Measurements from ENCODE around the gene CNOT1.

The CNOT1 gene

GRCh38 chr16:58515871-58516767, 113.5 kb downstream of the CNOT1 start:
- DNase-seq = peak; percentile 25

- DNase-seq = peak; percentile 87
Measured at GRCh38 chr16:58515125-58515870, 114.3 kb downstream of the CNOT1 start, which contains the start of gene SETD6. SETD6 (plus strand) TSS chr16:58515517; CDS start chr16:58515538, 21 bp downstream.

GRCh38 chr16:58513874-58514273, 115.8 kb downstream of the CNOT1 start:
- DNase-seq = no peak

DNA sequence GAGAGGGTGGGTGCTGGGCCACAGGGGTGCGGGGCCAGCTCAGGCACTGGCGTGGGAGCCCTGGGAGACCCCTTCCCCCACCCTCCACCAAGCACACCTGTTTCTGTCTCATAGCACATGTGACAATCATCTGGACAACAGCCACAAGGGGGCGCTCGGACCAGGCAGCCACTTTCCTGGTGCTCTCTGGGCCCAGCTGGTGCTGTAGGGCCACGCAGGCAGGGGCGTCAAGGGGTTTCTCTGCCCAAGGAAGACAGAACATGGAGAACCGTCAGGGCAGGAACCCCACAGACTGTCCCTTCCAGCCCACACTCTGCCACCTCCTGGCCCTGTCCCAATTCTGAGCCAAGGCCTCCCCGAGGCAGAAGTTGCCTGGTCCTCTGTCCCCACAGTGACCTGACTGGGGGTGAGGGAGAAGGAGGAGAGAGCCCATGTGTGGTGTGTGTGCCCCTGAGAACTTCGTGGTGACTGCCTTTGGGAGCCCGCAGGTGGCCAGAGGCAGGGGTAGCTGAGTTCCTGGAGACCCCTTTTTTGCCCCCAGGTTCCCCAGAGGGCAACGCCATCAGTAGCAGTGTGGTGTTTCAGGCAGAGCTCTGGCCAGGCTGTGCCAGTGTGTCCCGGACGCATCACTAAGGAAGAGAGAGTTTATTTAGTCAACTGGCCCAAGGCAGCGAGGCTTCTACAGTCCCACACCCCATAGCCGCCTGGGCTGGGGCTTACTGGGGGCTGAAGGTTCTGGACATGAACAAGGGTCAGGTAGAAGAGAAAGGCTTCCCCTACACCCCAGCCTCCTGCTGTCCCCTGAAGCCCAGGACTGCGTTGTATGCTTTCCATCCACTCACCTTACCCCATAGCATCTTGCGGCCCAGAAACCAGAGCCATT, 117.5 kb downstream of the CNOT1 start:
- peak; percentile 67 for DNase-seq

DNA sequence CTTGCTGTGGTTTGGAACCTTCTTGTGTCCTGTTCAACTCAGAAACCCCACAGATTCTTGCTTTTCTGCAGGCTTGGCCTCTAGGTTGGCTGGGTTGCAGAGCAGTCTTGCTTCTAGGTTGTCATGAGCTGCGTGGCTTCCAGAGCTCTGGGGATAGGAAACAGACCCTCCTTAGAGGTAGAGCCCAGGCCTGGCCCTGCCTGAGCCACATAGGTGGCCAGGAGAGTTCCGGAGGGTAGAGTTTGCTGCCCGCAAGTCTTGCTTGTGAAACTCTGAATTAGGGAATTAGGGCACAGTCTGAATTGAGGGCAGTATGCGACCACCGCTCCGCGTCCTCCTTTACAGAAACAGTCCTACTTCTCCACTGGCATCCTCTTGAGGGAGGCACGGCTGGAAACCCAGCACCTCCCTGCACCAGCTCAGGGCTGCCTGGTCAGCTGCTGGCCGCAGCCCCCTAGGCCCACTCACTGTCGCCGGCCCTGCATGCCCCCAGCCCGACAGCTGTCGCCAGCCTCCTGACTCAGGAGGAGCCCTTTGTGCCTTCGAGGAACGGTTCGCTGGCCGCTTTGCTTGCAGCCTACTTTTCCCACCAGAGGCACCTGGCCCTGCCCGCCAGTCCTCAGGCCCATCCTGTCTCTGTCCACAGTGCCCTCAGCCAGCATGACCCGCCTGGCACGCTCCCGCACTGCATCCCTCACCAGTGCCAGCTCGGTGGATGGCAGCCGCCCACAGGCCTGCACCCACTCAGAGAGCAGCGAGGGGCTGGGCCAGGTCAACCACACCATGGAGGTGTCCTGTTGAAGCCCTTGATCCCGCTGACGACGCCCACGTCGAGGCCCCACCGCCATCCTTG, 118.6 kb downstream of the CNOT1 start:
- DNase-seq = no peak

DNA sequence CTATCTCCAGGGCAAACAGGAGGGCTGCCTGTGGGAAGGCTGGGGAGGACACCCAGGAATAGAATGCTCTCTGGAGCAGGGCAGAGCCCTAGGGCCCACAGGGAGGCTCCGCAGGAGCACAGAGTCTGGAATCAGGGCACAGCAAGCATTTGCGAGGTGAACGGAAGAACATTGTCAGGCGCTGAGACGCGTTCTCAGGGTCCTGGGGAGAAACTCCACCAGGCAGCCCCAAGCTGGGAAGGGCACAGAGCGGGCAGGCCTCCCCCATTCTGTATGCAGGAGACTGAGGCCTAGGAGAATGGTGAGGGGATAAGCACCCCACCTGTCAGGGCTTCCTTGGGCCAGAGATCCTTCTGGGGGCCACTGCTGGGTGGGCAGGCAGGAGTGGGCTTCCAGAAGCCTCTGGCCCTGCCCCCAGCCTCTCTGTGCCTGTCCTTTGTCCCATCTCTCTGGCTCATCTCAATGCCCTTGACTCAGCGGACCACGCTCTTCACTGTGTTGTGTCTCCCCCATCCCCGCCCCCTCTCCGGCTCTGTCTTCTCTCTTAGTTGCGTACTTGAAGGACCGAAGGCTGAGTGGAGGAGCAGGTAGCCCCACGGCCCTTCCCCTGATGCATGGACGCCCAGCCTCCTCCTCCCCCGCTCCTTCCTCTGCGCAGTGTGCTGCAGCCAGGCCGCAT, 119.4 kb downstream of the CNOT1 start:
- DNase-seq = no peak

GRCh38 chr16:58509256-58510096, 120.2 kb downstream of the CNOT1 start:
- no peak for DNase-seq

GRCh38 chr16:58508671-58509251, 120.9 kb downstream of the CNOT1 start:
- no peak for DNase-seq

DNA sequence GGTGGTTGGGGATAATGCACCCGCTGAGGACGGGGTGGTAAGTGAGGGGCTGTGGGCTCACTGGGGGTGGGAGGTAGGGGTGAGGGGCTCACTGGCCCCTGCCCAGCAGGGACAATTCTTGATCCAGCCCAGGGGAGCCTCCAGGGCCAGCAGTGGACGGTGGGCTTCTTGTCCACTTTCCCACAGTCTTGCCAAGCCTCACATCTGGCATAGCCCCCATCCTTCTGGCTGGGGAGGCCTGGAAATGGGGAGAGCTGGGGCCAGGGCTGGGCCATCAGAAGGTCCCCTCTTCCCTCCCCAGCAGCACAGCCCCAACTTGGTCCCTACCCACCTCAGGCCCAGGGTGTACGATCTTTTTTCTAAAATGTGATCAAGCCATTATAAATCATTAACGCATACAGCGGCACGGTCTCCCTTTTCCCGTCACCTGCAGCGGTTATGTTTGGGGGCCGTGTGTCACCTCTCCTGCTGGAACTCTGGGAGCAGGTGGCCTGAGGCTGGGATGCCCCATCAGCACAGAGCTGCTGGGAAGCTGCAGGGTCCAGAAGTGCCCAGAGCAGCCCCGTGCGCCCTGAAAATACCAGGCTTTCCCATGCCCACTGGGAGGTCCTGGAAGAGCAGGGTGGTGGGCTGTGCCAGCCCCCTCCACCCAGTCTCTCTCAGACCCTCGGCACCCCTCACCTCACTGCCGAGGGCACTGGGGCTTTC, 121.5 kb downstream of the CNOT1 start:
- DNase-seq = no peak

DNA sequence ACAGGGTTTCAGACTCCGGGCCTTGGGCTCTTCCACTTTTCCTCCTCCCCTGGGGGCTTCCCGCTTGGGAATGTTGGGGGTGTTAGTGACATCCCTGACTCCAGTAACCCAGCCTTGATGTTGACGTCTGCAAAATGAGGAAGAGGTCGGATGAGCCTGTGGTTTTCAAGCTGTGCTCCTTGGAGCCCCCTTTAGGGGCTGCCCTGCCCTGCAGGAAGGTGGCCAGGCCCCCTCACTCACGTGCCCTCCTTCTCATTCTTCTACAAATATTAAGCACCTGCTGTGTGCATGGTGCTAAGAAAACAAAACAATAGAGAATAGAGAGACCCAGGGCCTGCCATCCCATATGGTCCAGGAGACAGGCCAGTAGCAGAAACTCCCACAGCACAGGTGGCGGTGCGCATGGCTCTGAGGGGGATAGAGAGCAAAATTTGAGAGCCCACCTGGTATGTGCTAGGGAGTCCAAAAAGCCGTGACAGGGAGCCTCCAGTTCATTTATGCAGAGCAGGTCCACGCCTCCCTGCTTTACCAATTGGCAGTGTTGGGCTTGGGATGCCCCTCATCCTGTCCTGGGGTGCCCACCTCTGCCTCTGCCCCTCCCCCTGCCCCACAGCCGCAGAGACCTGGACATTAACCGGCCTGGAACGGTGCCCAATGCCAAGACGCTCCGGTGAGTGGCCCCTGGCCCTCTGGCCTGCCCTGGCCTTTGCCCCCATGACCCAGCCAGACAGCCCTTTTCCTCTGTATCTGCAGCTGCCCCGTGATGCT, 122.2 kb downstream of the CNOT1 start:
- DNase-seq = peak; percentile 27

DNA sequence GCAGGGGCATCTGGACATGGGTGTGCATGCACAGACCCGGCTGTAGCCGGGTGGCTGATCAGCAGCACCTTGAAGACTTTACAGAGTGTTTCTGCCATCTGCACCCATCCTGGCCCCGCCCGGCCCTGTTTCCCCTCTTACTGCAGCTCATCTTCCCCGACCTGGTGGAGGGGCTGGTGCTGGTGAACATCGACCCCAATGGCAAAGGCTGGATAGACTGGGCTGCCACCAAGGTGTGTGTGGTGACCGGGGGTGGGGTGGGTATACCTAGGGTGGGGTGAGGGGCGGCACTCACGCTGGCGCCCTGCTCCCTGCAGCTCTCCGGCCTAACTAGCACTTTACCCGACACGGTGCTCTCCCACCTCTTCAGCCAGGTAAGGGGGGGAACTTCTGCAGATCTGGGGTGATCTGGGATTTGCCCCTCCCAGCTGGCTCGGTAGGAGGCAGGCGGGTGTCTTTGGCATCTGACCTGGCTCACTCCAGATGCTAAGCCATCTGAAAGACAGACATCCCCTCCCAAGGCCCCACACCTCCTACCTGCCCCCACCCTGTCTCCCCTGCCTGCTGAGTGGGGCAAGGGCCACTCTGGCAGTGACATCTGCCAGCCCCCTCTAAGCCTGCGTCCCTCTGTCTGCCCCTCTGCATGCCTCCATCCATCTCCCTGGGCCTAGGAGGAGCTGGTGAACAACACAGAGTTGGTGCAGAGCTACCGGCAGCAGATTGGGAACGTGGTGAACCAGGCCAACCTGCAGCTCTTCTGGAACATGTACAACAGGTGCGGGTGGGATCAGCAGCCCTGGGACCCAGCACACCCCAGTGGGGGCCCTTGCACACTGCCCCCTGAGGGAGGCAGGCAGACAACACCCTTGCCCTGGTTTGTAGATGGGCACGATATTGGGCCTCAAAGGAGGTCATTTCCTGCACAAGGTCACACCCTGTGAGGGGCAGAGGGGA, 123.1 kb downstream of the CNOT1 start:
- no peak for DNase-seq

- DNase-seq = no peak
Measured at GRCh38 chr16:58503863-58504688, 125.5 kb downstream of the CNOT1 start.

GRCh38 chr16:58503166-58503862, 126.3 kb downstream of the CNOT1 start:
- no peak for DNase-seq

DNA sequence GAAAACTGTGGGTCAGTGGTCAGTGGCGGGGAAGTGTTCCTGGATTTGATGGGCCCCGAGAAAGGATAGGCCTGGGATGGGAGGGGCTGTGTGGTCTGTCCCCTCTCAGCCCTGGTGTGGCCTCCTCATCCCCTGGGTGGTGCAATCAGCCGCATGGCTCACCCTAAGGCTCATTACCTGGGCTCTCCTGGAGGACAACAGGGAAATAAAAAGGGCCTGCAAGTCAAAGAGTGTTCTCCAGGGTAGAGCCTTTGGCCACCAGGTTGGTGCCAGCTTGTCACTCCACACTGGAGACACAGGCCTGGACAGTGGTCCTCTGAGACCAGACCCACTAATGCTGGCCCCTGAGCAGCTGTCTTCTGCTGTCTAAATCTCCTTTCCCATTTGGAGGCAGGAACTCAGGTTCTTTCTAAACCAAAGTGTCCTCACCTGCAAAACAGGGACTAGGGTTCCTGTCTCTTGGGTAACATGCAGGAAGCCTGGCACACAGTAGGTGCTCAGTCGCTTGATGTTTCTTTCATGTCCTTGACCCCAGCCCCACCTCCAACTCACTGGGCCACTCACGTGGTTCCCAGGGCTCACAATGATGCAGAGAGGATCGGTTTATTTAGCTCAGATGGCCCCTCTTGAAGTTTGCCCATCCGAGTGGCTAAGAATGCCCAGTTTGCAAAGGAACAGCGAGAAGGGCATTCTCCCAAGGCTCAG, 127.3 kb downstream of the CNOT1 start:
- DNase-seq = no peak

Data from OCI-M1 (cell line).